Measurements from ENCODE around the gene PTPN11.
"Not testable (repeated sequence)": the region's sequence is repeated elsewhere in the genome, so short reads cannot be mapped to it uniquely, and the experiment has no call there.

The PTPN11 gene

DNA sequence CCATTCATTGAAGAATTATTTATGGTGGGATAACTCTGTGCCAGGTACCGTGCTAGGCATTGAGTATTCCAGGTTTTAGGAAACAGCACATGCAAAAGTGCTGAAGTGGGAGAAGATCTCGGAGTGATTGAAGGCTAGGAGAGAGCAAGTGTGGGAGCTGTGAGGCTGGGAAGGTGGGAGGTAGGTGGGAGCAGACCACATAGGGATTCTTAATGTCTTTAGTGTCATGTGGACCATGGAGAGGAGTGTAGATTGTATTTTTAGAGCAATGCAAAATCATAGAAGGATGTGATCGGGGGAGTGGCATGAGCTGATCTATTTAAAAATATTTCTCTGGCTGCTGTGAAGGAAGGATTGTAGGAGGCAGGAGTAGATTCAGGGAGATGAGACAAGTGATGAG is 5.4 kb downstream of the PTPN11 start:
- TF ChIP-seq, protein P1, sequence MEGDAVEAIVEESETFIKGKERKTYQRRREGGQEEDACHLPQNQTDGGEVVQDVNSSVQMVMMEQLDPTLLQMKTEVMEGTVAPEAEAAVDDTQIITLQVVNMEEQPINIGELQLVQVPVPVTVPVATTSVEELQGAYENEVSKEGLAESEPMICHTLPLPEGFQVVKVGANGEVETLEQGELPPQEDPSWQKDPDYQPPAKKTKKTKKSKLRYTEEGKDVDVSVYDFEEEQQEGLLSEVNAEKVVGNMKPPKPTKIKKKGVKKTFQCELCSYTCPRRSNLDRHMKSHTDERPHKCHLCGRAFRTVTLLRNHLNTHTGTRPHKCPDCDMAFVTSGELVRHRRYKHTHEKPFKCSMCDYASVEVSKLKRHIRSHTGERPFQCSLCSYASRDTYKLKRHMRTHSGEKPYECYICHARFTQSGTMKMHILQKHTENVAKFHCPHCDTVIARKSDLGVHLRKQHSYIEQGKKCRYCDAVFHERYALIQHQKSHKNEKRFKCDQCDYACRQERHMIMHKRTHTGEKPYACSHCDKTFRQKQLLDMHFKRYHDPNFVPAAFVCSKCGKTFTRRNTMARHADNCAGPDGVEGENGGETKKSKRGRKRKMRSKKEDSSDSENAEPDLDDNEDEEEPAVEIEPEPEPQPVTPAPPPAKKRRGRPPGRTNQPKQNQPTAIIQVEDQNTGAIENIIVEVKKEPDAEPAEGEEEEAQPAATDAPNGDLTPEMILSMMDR (IDR thresholded peaks at IDR 0.05; ENCODE audit: low read depth, low read length, missing control alignments) = no peak
- H3K4me3 ChIP-seq (ENCODE audit: low read depth, low read length) = no peak overlapping the region
- no peak for DNase-seq (ENCODE audit: low read depth)

DNA sequence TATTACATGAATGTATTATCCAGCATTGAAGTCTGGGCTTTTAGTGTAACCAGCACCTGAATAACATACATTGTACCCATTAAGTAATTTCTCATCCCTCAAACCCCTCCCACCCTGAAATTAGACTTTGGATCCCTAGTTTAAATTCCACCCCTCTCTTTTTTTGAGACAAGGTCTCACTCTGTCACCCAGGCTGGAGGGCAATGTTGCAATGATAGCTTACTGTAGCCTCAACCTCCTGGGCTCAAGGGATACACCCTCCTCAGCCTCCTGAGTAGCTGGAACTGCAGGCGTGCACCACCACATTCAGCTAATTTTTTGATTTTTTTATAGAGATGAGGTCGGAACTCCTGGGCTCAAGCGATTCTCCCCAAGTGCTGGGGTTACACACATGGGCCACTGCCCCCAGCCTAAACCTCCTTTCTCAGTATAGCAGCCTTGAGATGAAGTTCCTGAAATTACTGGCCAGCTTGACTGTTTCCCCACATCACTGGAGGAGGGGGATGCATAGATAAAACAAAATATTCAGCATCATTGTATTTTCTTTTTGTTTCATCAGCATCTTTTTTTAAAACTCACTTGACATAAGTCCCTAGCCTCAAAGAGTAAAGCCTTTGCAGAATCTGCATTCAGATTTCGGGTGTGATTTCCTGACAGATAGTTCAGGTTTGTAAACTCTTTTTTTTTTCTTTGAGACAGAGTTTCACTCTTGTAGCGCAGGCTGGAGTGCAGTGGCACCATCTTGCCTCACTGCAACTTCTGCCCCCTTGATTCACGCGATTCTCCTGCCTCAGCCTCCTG is 7.0 kb downstream of the PTPN11 start:
- TF ChIP-seq, protein P1 (IDR thresholded peaks at IDR 0.05; ENCODE audit: low read depth, low read length, missing control alignments) = no peak
- no peak for DNase-seq (ENCODE audit: low read depth)
- no peak overlapping the region for H3K4me3 ChIP-seq (ENCODE audit: low read depth, low read length)

DNA sequence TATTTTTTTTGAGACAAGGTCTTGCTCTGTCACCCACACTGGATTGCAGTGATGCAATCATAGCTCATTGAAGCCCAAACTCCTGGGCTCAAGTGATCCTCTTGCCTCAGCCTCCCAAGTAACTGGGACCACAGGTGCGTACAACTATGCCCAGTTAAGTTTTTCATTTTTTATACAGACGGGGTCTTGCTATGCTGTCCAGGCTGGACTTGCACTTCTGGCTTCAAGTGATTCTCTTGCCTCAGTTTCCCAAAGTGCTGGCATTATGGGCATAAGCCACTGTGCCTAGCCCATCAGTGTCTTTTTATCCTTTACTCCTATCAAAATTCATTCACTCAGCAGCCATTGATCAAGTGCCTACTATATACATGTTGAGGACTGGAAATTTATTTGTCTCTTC is 9.0 kb downstream of the PTPN11 start:
- TF ChIP-seq, protein P1 (IDR thresholded peaks at IDR 0.05; ENCODE audit: low read depth, low read length, missing control alignments) = no peak
- H3K4me3 ChIP-seq (ENCODE audit: low read depth, low read length) = no peak overlapping the region
- no peak for DNase-seq (ENCODE audit: low read depth)

DNA sequence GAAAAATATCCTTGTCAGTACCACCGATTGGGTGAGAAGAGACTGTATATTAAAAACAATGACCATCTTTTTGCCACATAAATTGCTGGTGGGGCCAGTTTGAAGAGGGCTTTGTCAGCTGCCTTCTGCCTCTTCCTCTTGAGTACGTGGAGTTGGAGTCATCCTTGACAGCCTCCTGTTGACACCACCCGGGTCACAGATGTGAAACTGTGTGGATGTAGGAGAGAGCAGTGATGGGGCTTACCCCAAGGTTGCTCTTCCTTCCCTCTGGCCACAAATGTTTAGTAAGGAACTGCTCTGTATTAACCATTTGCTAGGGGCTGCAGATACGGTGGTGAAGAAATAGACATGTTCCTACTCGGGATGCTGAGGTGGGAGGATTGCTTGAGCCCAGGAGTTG is 12.2 kb downstream of the PTPN11 start:
- TF ChIP-seq, protein P1 (IDR thresholded peaks at IDR 0.05; ENCODE audit: low read depth, low read length, missing control alignments) = no peak
- no peak for DNase-seq (ENCODE audit: low read depth)
- H3K4me3 ChIP-seq (ENCODE audit: low read depth, low read length) = no peak overlapping the region

DNA sequence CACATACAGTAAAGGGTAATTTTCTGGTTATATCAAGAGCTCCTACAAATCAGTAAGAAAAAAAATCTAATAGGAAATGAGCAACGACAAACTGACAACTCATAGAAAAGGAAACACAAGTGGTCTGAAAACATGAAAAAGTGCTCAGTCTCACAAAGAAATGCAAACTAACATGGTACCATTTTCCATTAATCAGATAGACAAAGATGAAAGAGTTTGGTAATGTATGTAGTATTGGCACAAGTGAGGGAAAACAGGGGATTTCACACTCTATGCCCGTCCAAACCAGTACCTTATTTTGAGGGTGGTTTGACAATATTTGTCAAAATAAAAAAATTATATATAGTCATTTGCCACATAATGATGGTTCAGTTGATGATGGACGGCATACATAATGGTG is 13.2 kb downstream of the PTPN11 start:
- H3K4me3 ChIP-seq (ENCODE audit: low read depth, low read length) = no peak overlapping the region
- DNase-seq (ENCODE audit: low read depth) = no peak
- TF ChIP-seq, protein P1 (IDR thresholded peaks at IDR 0.05; ENCODE audit: low read depth, low read length, missing control alignments) = no peak

DNA sequence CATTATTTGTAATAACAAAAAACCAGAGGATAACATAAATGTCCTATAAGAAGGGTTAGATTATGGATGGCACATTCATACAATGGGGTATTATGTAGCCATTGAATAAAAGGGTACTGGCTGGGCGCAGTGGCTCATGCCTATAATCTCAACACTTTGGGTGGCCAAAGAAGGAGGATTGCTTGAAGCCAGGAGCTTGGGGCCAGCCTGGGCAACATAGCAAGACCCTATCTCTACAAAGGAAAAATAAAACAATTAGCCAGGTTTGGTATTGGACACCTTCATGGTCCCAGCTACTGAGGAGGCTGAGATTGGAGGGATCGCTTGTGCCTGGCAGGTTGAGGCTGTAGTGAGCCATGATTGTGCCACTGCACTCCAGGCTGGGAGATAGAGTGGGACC is 14.8 kb downstream of the PTPN11 start:
- TF ChIP-seq, protein P1 (IDR thresholded peaks at IDR 0.05; ENCODE audit: low read depth, low read length, missing control alignments) = no peak
- no peak for DNase-seq (ENCODE audit: low read depth)
- H3K4me3 ChIP-seq (ENCODE audit: low read depth, low read length) = no peak overlapping the region

DNA sequence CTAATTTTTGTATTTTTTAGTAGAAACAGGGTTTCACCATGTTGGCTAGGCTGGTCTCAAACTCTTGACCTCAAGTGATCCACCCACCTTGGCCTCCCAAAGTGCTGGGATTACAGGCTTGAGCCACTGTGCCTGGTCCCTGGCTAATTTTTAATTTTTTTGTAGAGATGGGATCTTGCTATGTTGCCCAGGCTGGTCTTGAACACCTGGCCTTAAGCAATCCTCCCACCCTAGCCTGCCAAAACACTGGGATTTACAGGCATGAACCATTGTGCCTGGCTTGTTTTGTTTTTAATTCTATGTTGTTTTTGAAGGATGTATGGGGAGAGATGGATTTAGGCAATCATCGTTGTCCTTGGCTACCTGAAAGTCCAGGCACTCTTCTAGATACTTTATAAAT is 19.9 kb downstream of the PTPN11 start:
- DNase-seq (ENCODE audit: low read depth); H3K4me3 ChIP-seq (ENCODE audit: low read depth, low read length): not testable (repeated sequence)

Data from GM12864 (cell line).